BLaER1 (cell line): ENCODE results near the gene RGS3.

Experiments
- H3K27ac ChIP-seq: shearing (Covaris generic); formaldehyde crosslinking; 2 replicates; pipeline ENCODE4 v1.8.1; 2022
- H3K27me3 ChIP-seq: shearing (Covaris generic); formaldehyde crosslinking; 2 replicates; pipeline ENCODE4 v1.8.1; 2022
- H3K36me3 ChIP-seq: shearing (Covaris generic); formaldehyde crosslinking; 2 replicates; pipeline ENCODE4 v1.8.1; 2022
- H3K4me1 ChIP-seq: shearing (Covaris generic); formaldehyde crosslinking; 2 replicates; pipeline ENCODE4 v1.8.1; 2022
- H3K4me2 ChIP-seq: shearing (Covaris generic); formaldehyde crosslinking; 2 replicates; pipeline ENCODE4 v1.8.1; 2022
- H3K4me3 ChIP-seq: shearing (Covaris generic); formaldehyde crosslinking; 2 replicates; pipeline ENCODE4 v1.8.1; 2022
- H3K9ac ChIP-seq: shearing (Covaris generic); formaldehyde crosslinking; 2 replicates; pipeline ENCODE4 v1.8.1; 2022
- H3K9me3 ChIP-seq: shearing (Covaris generic); formaldehyde crosslinking; 2 replicates; pipeline ENCODE4 v1.8.1; 2022
- H4K20me1 ChIP-seq: shearing (Covaris generic); formaldehyde crosslinking; 2 replicates; pipeline ENCODE4 v1.8.1; 2022
- Cebpa-rat ChIP-seq: shearing (Covaris generic); IDR thresholded peaks from 2 replicates; pipeline ENCODE4 v1.8.1; 2022

The RGS3 gene

GRCh38 chr9:113525831-113526230 is 62.3 kb downstream of the RGS3 start:
- no peak for TF ChIP-seq Cebpa-rat
- no peak overlapping the region for H3K9ac ChIP-seq

GRCh38 chr9:113526231-113526746 is 62.8 kb downstream of the RGS3 start:
- H3K27ac ChIP-seq = no peak overlapping the region
- H3K9me3 ChIP-seq = no peaks in the 10 kb centered on the region
- H3K36me3 ChIP-seq = no peaks in the 10 kb centered on the region
- H3K27me3 ChIP-seq = no peaks in the 10 kb centered on the region
- no peak overlapping the region for H3K4me2 ChIP-seq
- H3K9ac ChIP-seq = no peak overlapping the region
- H3K4me3 ChIP-seq = no peak overlapping the region
- no peak for TF ChIP-seq Cebpa-rat
- no peaks in the 10 kb centered on the region for H4K20me1 ChIP-seq
- peaks cover 42% of the 10 kb centered on the region for H3K4me1 ChIP-seq

More at GRCh38 chr9:113525831-113526230, 62.3 kb downstream of the RGS3 start:
- H3K27ac ChIP-seq = no peak overlapping the region
- H3K27me3 ChIP-seq = no peaks in the 10 kb centered on the region
- peaks cover 42% of the 10 kb centered on the region for H3K4me1 ChIP-seq
- H4K20me1 ChIP-seq = no peaks in the 10 kb centered on the region
- peak overlapping the region; percentile 88 for H3K4me2 ChIP-seq
- no peak overlapping the region for H3K4me3 ChIP-seq
- H3K9me3 ChIP-seq = no peaks in the 10 kb centered on the region
- H3K36me3 ChIP-seq = no peaks in the 10 kb centered on the region

- Histone ChIP-seq H3K9me3 (no peaks in the 10 kb centered on the region), H3K4me2 (no peak overlapping the region), H4K20me1 (no peaks in the 10 kb centered on the region), H3K27me3 (no peaks in the 10 kb centered on the region), H3K9ac (no peak overlapping the region), H3K27ac (no peak overlapping the region), H3K4me1 (peaks cover 40% of the 10 kb centered on the region), H3K36me3 (no peaks in the 10 kb centered on the region), H3K4me3 (no peak overlapping the region)
- no peak for TF ChIP-seq Cebpa-rat
These were observed 63.3 kb downstream of the RGS3 start for GRCh38 chr9:113526841-113527240.

- TF ChIP-seq Cebpa-rat = no peak
- Histone ChIP-seq H3K27ac (no peak overlapping the region), H3K36me3 (no peaks in the 10 kb centered on the region), H3K9ac (no peak overlapping the region), H3K9me3 (no peaks in the 10 kb centered on the region), H3K4me3 (no peak overlapping the region), H3K4me2 (no peak overlapping the region), H3K4me1 (peaks cover 28% of the 10 kb centered on the region), H4K20me1 (no peaks in the 10 kb centered on the region), H3K27me3 (no peaks in the 10 kb centered on the region)
These were observed 64.6 kb downstream of the RGS3 start for GRCh38 chr9:113528088-113528487.

- Histone ChIP-seq H3K27me3 (no peaks in the 10 kb centered on the region), H3K4me1 (peaks cover 21% of the 10 kb centered on the region), H3K36me3 (no peaks in the 10 kb centered on the region), H3K4me2 (no peak overlapping the region), H3K4me3 (no peak overlapping the region), H3K9ac (no peak overlapping the region), H4K20me1 (no peaks in the 10 kb centered on the region), H3K27ac (no peak overlapping the region), H3K9me3 (no peaks in the 10 kb centered on the region)
- no peak for TF ChIP-seq Cebpa-rat
These were observed 65.3 kb downstream of the RGS3 start for GRCh38 chr9:113528811-113529210.

GRCh38 chr9:113529336-113530009 is 65.9 kb downstream of the RGS3 start:
- H3K9ac ChIP-seq = no peak overlapping the region
- no peaks in the 10 kb centered on the region for H4K20me1 ChIP-seq
- peaks cover 14% of the 10 kb centered on the region for H3K4me1 ChIP-seq
- no peak overlapping the region for H3K27ac ChIP-seq
- H3K9me3 ChIP-seq = no peaks in the 10 kb centered on the region
- H3K36me3 ChIP-seq = no peaks in the 10 kb centered on the region
- no peak overlapping the region for H3K4me3 ChIP-seq
- no peak overlapping the region for H3K4me2 ChIP-seq
- H3K27me3 ChIP-seq = no peaks in the 10 kb centered on the region
- no peak for TF ChIP-seq Cebpa-rat

- Histone ChIP-seq H3K9ac (no peak overlapping the region), H3K4me3 (no peak overlapping the region), H3K27ac (no peak overlapping the region), H3K4me2 (no peak overlapping the region), H3K9me3 (no peaks in the 10 kb centered on the region), H4K20me1 (no peaks in the 10 kb centered on the region), H3K27me3 (no peaks in the 10 kb centered on the region), H3K36me3 (no peaks in the 10 kb centered on the region), H3K4me1 (peaks cover 8% of the 10 kb centered on the region)
- no peak for TF ChIP-seq Cebpa-rat
These were observed 66.6 kb downstream of the RGS3 start for GRCh38 chr9:113530022-113530635.

- H3K9ac ChIP-seq = no peak overlapping the region
- no peaks in the 10 kb centered on the region for H3K36me3 ChIP-seq
These were observed 67.4 kb downstream of the RGS3 start for GRCh38 chr9:113530942-113531341.

GRCh38 chr9:113531919-113532808 is 68.6 kb downstream of the RGS3 start:
- no peaks in the 10 kb centered on the region for H3K9me3 ChIP-seq
- H3K4me2 ChIP-seq = no peak overlapping the region
- no peak for TF ChIP-seq Cebpa-rat
- H3K9ac ChIP-seq = no peak overlapping the region
- no peak overlapping the region for H3K27ac ChIP-seq
- no peaks in the 10 kb centered on the region for H3K36me3 ChIP-seq
- H4K20me1 ChIP-seq = no peaks in the 10 kb centered on the region
- H3K4me1 ChIP-seq = peaks cover 18% of the 10 kb centered on the region
- no peak overlapping the region for H3K4me3 ChIP-seq
- H3K27me3 ChIP-seq = no peaks in the 10 kb centered on the region

More at GRCh38 chr9:113530942-113531341, 67.4 kb downstream of the RGS3 start:
- Histone ChIP-seq H3K9me3 (no peaks in the 10 kb centered on the region), H3K27me3 (no peaks in the 10 kb centered on the region), H3K4me2 (no peak overlapping the region), H3K4me1 (peaks cover 6% of the 10 kb centered on the region), H4K20me1 (no peaks in the 10 kb centered on the region), H3K4me3 (no peak overlapping the region), H3K27ac (no peak overlapping the region)
- no peak for TF ChIP-seq Cebpa-rat

- Histone ChIP-seq H3K36me3 (no peaks in the 10 kb centered on the region), H3K4me3 (no peak overlapping the region), H3K27ac (no peak overlapping the region)
These were observed 69.3 kb downstream of the RGS3 start for GRCh38 chr9:113532809-113533190.

More at GRCh38 chr9:113532809-113533190, 69.3 kb downstream of the RGS3 start:
- Histone ChIP-seq H3K4me2 (no peak overlapping the region), H3K4me1 (peaks cover 24% of the 10 kb centered on the region), H3K9me3 (no peaks in the 10 kb centered on the region), H3K27me3 (no peaks in the 10 kb centered on the region), H3K9ac (no peak overlapping the region), H4K20me1 (no peaks in the 10 kb centered on the region)
- no peak for TF ChIP-seq Cebpa-rat
